H9 (cell line): ENCODE data around the gene CRAT. TPM values are rescaled to one million over a fixed set of nuclear protein-coding genes. Genes with fewer than 3 reads are reported as not detected.

Experiments
- DNase-seq: peaks from one replicate; pipeline ENCODE4 v3.0.0-alpha.2; 2017
- H2AFZ ChIP-seq: one replicate; pipeline ENCODE4 v1.6.1; 2013; ENCODE audit warnings: mild to moderate bottlenecking, low read length, control low read depth, moderate library complexity
- H2AK5ac ChIP-seq: 2 replicates; pipeline ENCODE4 v1.6.1; 2013; ENCODE audit warnings: low read length, control low read depth, mixed read lengths; ENCODE audit not compliant: insufficient read length
- H2BK120ac ChIP-seq: one replicate; pipeline ENCODE4 v1.6.1; 2013; ENCODE audit warnings: low read depth, mild to moderate bottlenecking, low read length, control low read depth, inconsistent platforms; ENCODE audit not compliant: poor library complexity, severe bottlenecking
- H2BK12ac ChIP-seq: 2 replicates; pipeline ENCODE4 v1.6.1; 2013; ENCODE audit warnings: low read length, control low read depth, mixed read lengths, low read depth; ENCODE audit not compliant: insufficient read length
- H2BK15ac ChIP-seq: 2 replicates; pipeline ENCODE4 v1.6.1; 2013; ENCODE audit warnings: low read depth, low read length, control low read depth
- H2BK20ac ChIP-seq: one replicate; pipeline ENCODE4 v1.6.1; 2013; ENCODE audit warnings: low read depth, mild to moderate bottlenecking, low read length, control low read depth, inconsistent platforms; ENCODE audit not compliant: poor library complexity, severe bottlenecking
- H2BK5ac ChIP-seq: 2 replicates; pipeline ENCODE4 v1.6.1; 2013; ENCODE audit warnings: low read length, control low read depth, mixed read lengths; ENCODE audit not compliant: insufficient read length
- H3K14ac ChIP-seq: 2 replicates; pipeline ENCODE4 v1.6.1; 2013; ENCODE audit warnings: low read length, control low read depth; ENCODE audit not compliant: insufficient read depth
- H3K18ac ChIP-seq: 2 replicates; pipeline ENCODE4 v1.6.1; 2013; ENCODE audit warnings: low read depth, mild to moderate bottlenecking, mixed read lengths, low read length, control low read depth; ENCODE audit not compliant: insufficient read length
- H3K23ac ChIP-seq: 2 replicates; pipeline ENCODE4 v1.6.1; 2013; ENCODE audit warnings: low read length, control low read depth, mixed read lengths, low read depth; ENCODE audit not compliant: insufficient read length
- H3K23me2 ChIP-seq: 2 replicates; pipeline ENCODE4 v1.6.1; 2013; ENCODE audit warnings: low read depth, mild to moderate bottlenecking, mixed read lengths, low read length, control low read depth; ENCODE audit not compliant: insufficient read length, poor library complexity, severe bottlenecking
- H3K27ac ChIP-seq: 2 replicates; pipeline ENCODE4 v1.5.1; 2013; ENCODE audit warnings: low read length, control low read depth, mixed read lengths, low read depth; ENCODE audit not compliant: insufficient read length
- H3K27me3 ChIP-seq: 2 replicates; pipeline ENCODE4 v1.6.1; 2013; ENCODE audit warnings: low read length, control low read depth, inconsistent platforms; ENCODE audit not compliant: insufficient read depth
- H3K4ac ChIP-seq: 2 replicates; pipeline ENCODE4 v1.6.1; 2013; ENCODE audit warnings: low read depth, mild to moderate bottlenecking, control low read depth, inconsistent platforms, low read length, moderate library complexity
- H3K4me1 ChIP-seq: 2 replicates; pipeline ENCODE4 v1.6.1; 2013; ENCODE audit warnings: low read length, control low read depth, inconsistent platforms; ENCODE audit not compliant: insufficient read depth
- H3K4me2 ChIP-seq: 2 replicates; pipeline ENCODE4 v1.6.1; 2013; ENCODE audit warnings: low read length, control low read depth, mixed read lengths; ENCODE audit not compliant: insufficient read length, insufficient read depth
- H3K56ac ChIP-seq: 2 replicates; pipeline ENCODE4 v1.6.1; 2013; ENCODE audit warnings: low read depth, mild to moderate bottlenecking, mixed read lengths, low read length, control low read depth; ENCODE audit not compliant: insufficient read length
- H3K79me1 ChIP-seq: 2 replicates; pipeline ENCODE4 v1.6.1; 2013; ENCODE audit warnings: low read depth, mild to moderate bottlenecking, moderate library complexity, low read length, control low read depth, inconsistent platforms; ENCODE audit not compliant: insufficient read depth, poor library complexity, severe bottlenecking
- H3K79me2 ChIP-seq: 2 replicates; pipeline ENCODE4 v1.6.1; 2013; ENCODE audit warnings: low read length, control low read depth, inconsistent platforms; ENCODE audit not compliant: insufficient read depth
- H3K9ac ChIP-seq: 2 replicates; pipeline ENCODE4 v1.6.1; 2013; ENCODE audit warnings: low read length, control low read depth, mixed read lengths; ENCODE audit not compliant: insufficient read length; ENCODE audit errors: extremely low read depth
- H3K9me3 ChIP-seq: one replicate; pipeline ENCODE4 v1.6.1; 2013; ENCODE audit warnings: low read depth, low read length, inconsistent platforms; ENCODE audit not compliant: control insufficient read depth
- H3T11ph ChIP-seq: one replicate; pipeline ENCODE4 v1.6.1; 2013; ENCODE audit warnings: mild to moderate bottlenecking, low read length, control low read depth, inconsistent platforms
- H4K20me1 ChIP-seq: one replicate; pipeline ENCODE4 v1.6.1; 2013; ENCODE audit not compliant: control insufficient read depth, insufficient read length, insufficient read depth
- H4K5ac ChIP-seq: 2 replicates; pipeline ENCODE4 v1.6.1; 2013; ENCODE audit warnings: low read depth, mild to moderate bottlenecking, mixed read lengths, low read length, control low read depth; ENCODE audit not compliant: insufficient read length
- H4K8ac ChIP-seq: replicated peaks from 2 replicates; pipeline ENCODE4 v1.6.1; 2013; ENCODE audit warnings: low read length, control low read depth, mixed read lengths, low read depth; ENCODE audit not compliant: insufficient read length
- H4K91ac ChIP-seq: 2 replicates; pipeline ENCODE4 v1.6.1; 2013; ENCODE audit warnings: low read depth, mild to moderate bottlenecking, moderate library complexity, mixed read lengths, low read length, control low read depth; ENCODE audit not compliant: insufficient read length
- H3K27ac Mint-ChIP-seq, 3 experiments: 2 replicates in 2 of 3; 3 replicates in 1 of 3; pipeline ENCODE4 v1.8.0; 2020 to 2021; ENCODE audit warnings: mixed read lengths in 3 of 3, mild to moderate bottlenecking in 1 of 3, moderate library complexity in 1 of 3
- H3K27me3 Mint-ChIP-seq: 2 replicates; pipeline ENCODE4 v1.8.0; 2021; ENCODE audit warnings: low read depth, mild to moderate bottlenecking, moderate library complexity, mixed read lengths
- H3K36me3 Mint-ChIP-seq, 3 experiments: 2 replicates in 2 of 3; 3 replicates in 1 of 3; pipeline ENCODE4 v1.8.0; 2020 to 2021; ENCODE audit warnings: low read depth in 3 of 3, mixed read lengths in 3 of 3; ENCODE audit not compliant: insufficient read depth in 1 of 3
- H3K4me1 Mint-ChIP-seq, 2 experiments: 2 replicates each; pipeline ENCODE4 v1.8.0; 2020; ENCODE audit warnings: mixed read lengths in 2 of 2
- H3K4me3 Mint-ChIP-seq, 2 experiments: 2 replicates in 1 of 2; 3 replicates in 1 of 2; pipeline ENCODE4 v1.8.0; 2020 to 2021; ENCODE audit warnings: mild to moderate bottlenecking in 2 of 2, mixed read lengths in 2 of 2, moderate library complexity in 1 of 2
- H3K9me3 Mint-ChIP-seq, 2 experiments: 2 replicates in 1 of 2; 3 replicates in 1 of 2; pipeline ENCODE4 v1.8.0; 2020; ENCODE audit warnings: mild to moderate bottlenecking in 2 of 2, mixed read lengths in 2 of 2, moderate library complexity in 1 of 2
- WGBS: extraction: QIAGEN DNeasy Blood & Tissue Kit; methylation state at CpG from one replicate; pipeline ENCODE4 v1.1.7; 2013; ENCODE audit warnings: missing lambda C conversion rate, low lambda C conversion rate, mixed read lengths; ENCODE audit not compliant: insufficient read length; ENCODE audit errors: extremely low coverage; 5-methylcytosine and 5-hydroxymethylcytosine counted together
- total RNA-seq: library from RNA; stranded (reverse); gene quantifications from 2 replicates; pipeline ENCODE4 v1.2.1, GENCODE V29; 2021
- TF ChIP-seq, protein P1 (sequence below): fragments of 200-600 bp; sonication (generic); conservative IDR thresholded peaks from 3 replicates; pipeline ENCODE4 v1.8.0; 2021; ENCODE audit warnings: antibody characterized with exemption, mild to moderate bottlenecking

CRAT gene
- total RNA-seq, 1 experiment from 2014 or later = 15.0 TPM

DNA sequence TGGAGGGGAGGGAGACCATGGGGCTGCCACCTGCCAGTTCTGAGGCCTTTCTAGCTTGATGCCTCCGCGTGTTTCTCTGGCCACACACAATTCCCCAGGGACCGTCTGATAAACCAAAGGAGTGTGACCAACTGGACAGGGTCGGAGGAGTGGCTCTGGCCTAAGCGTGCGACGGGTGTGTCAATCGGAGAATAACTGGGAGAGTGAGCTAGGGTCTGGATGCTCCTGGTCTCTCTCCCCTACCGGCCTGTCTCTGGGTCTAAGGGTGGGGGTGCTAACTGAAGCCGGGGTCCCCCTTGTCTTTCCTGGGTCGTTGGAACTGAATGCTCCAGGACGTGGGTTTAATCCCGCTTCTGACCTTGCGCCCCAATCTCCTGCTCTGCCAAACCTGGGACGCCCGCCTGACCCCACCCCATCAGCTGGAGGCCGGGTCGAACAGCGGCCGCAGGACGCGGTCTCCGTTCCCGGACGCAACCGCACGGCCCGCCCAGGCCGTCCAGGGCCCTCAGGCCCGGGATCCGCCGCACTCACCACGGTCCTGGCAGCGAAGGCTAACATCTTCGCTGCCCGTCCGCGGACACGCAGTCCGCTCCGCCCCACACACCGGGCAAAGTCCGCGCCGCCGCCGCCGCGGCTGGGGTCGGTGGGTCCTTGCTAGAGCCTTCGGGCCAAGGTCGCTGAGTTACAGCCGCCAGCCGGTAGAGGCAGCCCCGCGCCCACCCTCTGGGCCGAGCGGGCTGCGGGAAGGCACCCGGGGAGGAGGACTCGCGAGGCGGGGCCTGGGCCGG, 447 bp downstream of the CRAT start:
- no peak overlapping the region for H3T11ph ChIP-seq
- Mint-ChIP-seq H3K4me1 (peaks cover 10 to 21% of the 10 kb centered on the region in 2 experiments), H3K27me3 (peaks cover 26% of the 10 kb centered on the region), H3K36me3 (peaks cover 0 to 4% (median 0%) of the 10 kb centered on the region in 3 experiments; a peak in 1 of 7 replicates), H3K4me3 (peak overlapping the region; percentile 94 to 98), H3K9me3 (no peaks in the 10 kb centered on the region), H3K27ac (no peak overlapping the region)
- no peak overlapping the region for H2BK20ac ChIP-seq
- no peak overlapping the region for H3K14ac ChIP-seq
- no peak overlapping the region for H3K9ac ChIP-seq
- no peak overlapping the region for H4K91ac ChIP-seq
- no peaks in the 10 kb centered on the region; the same call in 1 of the 2 replicates for H3K27me3 ChIP-seq
- H3K18ac ChIP-seq = no peak overlapping the region
- WGBS = no CpG with 5 or more reads among the region's 64 CpGs
- H4K5ac ChIP-seq = no peak overlapping the region
- no peak overlapping the region for H3K56ac ChIP-seq
- H3K4me1 ChIP-seq = no peaks in the 10 kb centered on the region
- no peak overlapping the region for H4K8ac ChIP-seq
- H2AK5ac ChIP-seq = no peak overlapping the region
- no peak for DNase-seq
- H3K9me3 ChIP-seq = no peaks in the 10 kb centered on the region
- TF ChIP-seq, protein P1, sequence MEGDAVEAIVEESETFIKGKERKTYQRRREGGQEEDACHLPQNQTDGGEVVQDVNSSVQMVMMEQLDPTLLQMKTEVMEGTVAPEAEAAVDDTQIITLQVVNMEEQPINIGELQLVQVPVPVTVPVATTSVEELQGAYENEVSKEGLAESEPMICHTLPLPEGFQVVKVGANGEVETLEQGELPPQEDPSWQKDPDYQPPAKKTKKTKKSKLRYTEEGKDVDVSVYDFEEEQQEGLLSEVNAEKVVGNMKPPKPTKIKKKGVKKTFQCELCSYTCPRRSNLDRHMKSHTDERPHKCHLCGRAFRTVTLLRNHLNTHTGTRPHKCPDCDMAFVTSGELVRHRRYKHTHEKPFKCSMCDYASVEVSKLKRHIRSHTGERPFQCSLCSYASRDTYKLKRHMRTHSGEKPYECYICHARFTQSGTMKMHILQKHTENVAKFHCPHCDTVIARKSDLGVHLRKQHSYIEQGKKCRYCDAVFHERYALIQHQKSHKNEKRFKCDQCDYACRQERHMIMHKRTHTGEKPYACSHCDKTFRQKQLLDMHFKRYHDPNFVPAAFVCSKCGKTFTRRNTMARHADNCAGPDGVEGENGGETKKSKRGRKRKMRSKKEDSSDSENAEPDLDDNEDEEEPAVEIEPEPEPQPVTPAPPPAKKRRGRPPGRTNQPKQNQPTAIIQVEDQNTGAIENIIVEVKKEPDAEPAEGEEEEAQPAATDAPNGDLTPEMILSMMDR = no peak
- no peak overlapping the region for H3K23ac ChIP-seq
- no peak overlapping the region for H2AFZ ChIP-seq
- H3K23me2 ChIP-seq = peaks cover 12% of the 10 kb centered on the region
- H2BK120ac ChIP-seq = no peak overlapping the region
- peak overlapping the region; percentile 85 for H3K4me2 ChIP-seq
- no peak overlapping the region for H3K4ac ChIP-seq
- H2BK12ac ChIP-seq = no peak overlapping the region
- peaks cover 4% of the 10 kb centered on the region; the same call in 1 of the 2 replicates for H3K79me2 ChIP-seq
- H2BK5ac ChIP-seq = no peak overlapping the region
- H2BK15ac ChIP-seq = no peak overlapping the region
- no peak overlapping the region for H3K27ac ChIP-seq
- no peaks in the 10 kb centered on the region for H3K79me1 ChIP-seq
- no peaks in the 10 kb centered on the region for H4K20me1 ChIP-seq
